ENCODE data around the gene MAST4.

The MAST4 gene

GRCh38 chr5:67133217-67133616 lies 537.0 kb downstream of the MAST4 start:
- no peak for TF ChIP-seq CTCF (conservative IDR thresholded peaks at IDR 0.05; ENCODE audit: low read depth)
- ChIA-PET CTCF (interaction anchor here (0.5 kb wide), 1 partner anchor 71 kb away, joined by 3 read pairs; no protein-coding TSS in a partner anchor), POLR2A (ENCODE audit: low non-redundant PET) (no interaction called here)
- no peak for DNase-seq (ENCODE audit: low spot score)
- H3K27ac ChIP-seq, result no peak overlapping the region

- H3K27ac ChIP-seq, result no peak overlapping the region
- ChIA-PET CTCF (interaction anchor here (0.5 kb wide), 1 partner anchor 72 kb away, joined by 3 read pairs; no protein-coding TSS in a partner anchor), POLR2A (ENCODE audit: low non-redundant PET) (no interaction called here)
- no peak for DNase-seq (ENCODE audit: low spot score)
- no peak for TF ChIP-seq CTCF (conservative IDR thresholded peaks at IDR 0.05; ENCODE audit: low read depth)
Measured at GRCh38 chr5:67133776-67134175, 537.6 kb downstream of the MAST4 start.

- H3K27ac ChIP-seq, result no peak overlapping the region
- DNase-seq (ENCODE audit: low spot score), result no peak
- ChIA-PET CTCF (no interaction called here), POLR2A (ENCODE audit: low non-redundant PET) (no interaction called here)
- no peak for TF ChIP-seq CTCF (conservative IDR thresholded peaks at IDR 0.05; ENCODE audit: low read depth)
Measured at GRCh38 chr5:67135381-67135984, 539.3 kb downstream of the MAST4 start.

GRCh38 chr5:67139030-67139429 lies 542.8 kb downstream of the MAST4 start:
- TF ChIP-seq CTCF (conservative IDR thresholded peaks at IDR 0.05; ENCODE audit: low read depth), result no peak
- no peak overlapping the region for H3K27ac ChIP-seq
- POLR2A ChIA-PET (ENCODE audit: low non-redundant PET), result no interaction called here
- CTCF ChIA-PET, result interaction anchor here (0.7 to 1.3 kb wide), 3 partner anchors 11 to 70 kb away, joined by 3 to 4 read pairs (median 4); no protein-coding TSS in a partner anchor
- no peak for DNase-seq (ENCODE audit: low spot score)

GRCh38 chr5:67140413-67140812 lies 544.2 kb downstream of the MAST4 start:
- no peak for DNase-seq (ENCODE audit: low spot score)

GRCh38 chr5:67141644-67142043 lies 545.5 kb downstream of the MAST4 start:
- no peak for DNase-seq (ENCODE audit: low spot score)
- no peak overlapping the region for H3K27ac ChIP-seq
- ChIA-PET POLR2A (ENCODE audit: low non-redundant PET) (no interaction called here), CTCF (interaction anchor here (1.1 kb wide), 1 partner anchor 26 kb away, joined by 3 read pairs; no protein-coding TSS in a partner anchor)
- TF ChIP-seq CTCF (conservative IDR thresholded peaks at IDR 0.05; ENCODE audit: low read depth), result no peak

More at GRCh38 chr5:67140413-67140812, 544.2 kb downstream of the MAST4 start:
- ChIA-PET POLR2A (ENCODE audit: low non-redundant PET) (no interaction called here), CTCF (interaction anchor here (1.3 kb wide), 1 partner anchor 10 kb away, joined by 4 read pairs; no protein-coding TSS in a partner anchor)
- H3K27ac ChIP-seq, result no peak overlapping the region
- TF ChIP-seq CTCF (conservative IDR thresholded peaks at IDR 0.05; ENCODE audit: low read depth), result no peak

All from RWPE1 (cell line).